HepG2 (cell line): ENCODE results near the gene NFAT5. TPM values are rescaled to one million over a fixed set of nuclear protein-coding genes. Genes with fewer than 3 reads are reported as not detected.

Experiments used
- ATAC-seq: fragments of 200-7000 bp; cut with Tn5 transposase; 3 replicates; pipeline ENCODE4 v1.9.1; 2020; ENCODE audit warnings: mild to moderate bottlenecking, moderate library complexity
- BruUV-seq: library from RNA; stranded (reverse); fragments of 400-500 nt; replicated peaks from 2 replicates; lab custom pipeline; 2021; lab: Mats Ljungman, UMichigan
- CTCF ChIA-PET: fragments of 300-600 bp; formaldehyde crosslinking; extraction: SDS; loops from one replicate; lab custom pipeline; 2021; ENCODE audit warnings: low total read pairs, inconsistent platforms, low intra/inter-chr PET ratio; lab: Yijun Ruan, JAX
- POLR2A ChIA-PET: fragments of 350-600 bp; sonication (Branson Sonifier 250); formaldehyde crosslinking; loops from one replicate; lab custom pipeline; 2020; ENCODE audit warnings: antibody characterized with exemption, inconsistent platforms; lab: Yijun Ruan, JAX
- DNase-seq: peaks from one replicate; pipeline ENCODE4 v3.0.0-alpha.2; 2015; ENCODE audit warnings: low spot score
- FAIRE-seq: peaks from 3 replicates; lab custom pipeline; 2011; peaks lifted over from hg19 to GRCh38; lab: Jason Lieb, UNC
- H2AFZ ChIP-seq: one replicate; pipeline ENCODE4 v1.6.1; 2011; ENCODE audit warnings: low read length, inconsistent platforms
- H3K27ac ChIP-seq: fragments of 300-600 bp; 3 replicates; pipeline ENCODE4 v1.8.0; 2011; ENCODE audit warnings: mixed run types, mild to moderate bottlenecking, mixed read lengths, low read length, inconsistent platforms; ENCODE audit not compliant: insufficient read depth; ENCODE audit errors: extremely low read length
- H3K27me3 ChIP-seq, 2 experiments: fragments of 200-600 bp in 1 of 2; 2 replicates in 1 of 2; 3 replicates in 1 of 2; pipeline versions ENCODE4 v1.6.0 to v1.8.0; 2011; ENCODE audit warnings: low read length in 2 of 2, mild to moderate bottlenecking in 2 of 2, moderate library complexity in 2 of 2, inconsistent platforms in 1 of 2; ENCODE audit not compliant: insufficient read depth in 2 of 2, control insufficient read depth in 1 of 2
- H3K36me3 ChIP-seq, 2 experiments: fragments of 200-600 bp in 1 of 2; replicated peaks in 1 of 2; 2 replicates in 1 of 2; 3 replicates in 1 of 2; pipeline versions ENCODE4 v1.5.1 to v1.8.0; 2011; ENCODE audit warnings: low read length in 2 of 2, inconsistent platforms in 1 of 2; ENCODE audit not compliant: insufficient read depth in 2 of 2, control insufficient read depth in 1 of 2
- H3K4me1 ChIP-seq: 2 replicates; pipeline ENCODE4 v1.5.1; 2012; ENCODE audit warnings: low read length, inconsistent platforms; ENCODE audit not compliant: insufficient read depth
- H3K4me2 ChIP-seq: 2 replicates; pipeline ENCODE4 v1.6.0; 2011; ENCODE audit warnings: low read depth, low read length, inconsistent platforms
- H3K4me3 ChIP-seq, 3 experiments: fragments of 200-600 bp in 1 of 3; sonication (generic), shearing (Covaris generic) in 1 of 3; replicated peaks in 1 of 3; 2 replicates each; pipeline ENCODE4 v1.5.1; 2011 to 2016; ENCODE audit warnings: low read length in 3 of 3, inconsistent platforms in 2 of 3, low read depth in 2 of 3, mild to moderate bottlenecking in 2 of 3, control low read depth in 1 of 3, mixed read lengths in 1 of 3; ENCODE audit not compliant: insufficient read depth in 1 of 3
- H3K79me2 ChIP-seq: one replicate; pipeline ENCODE4 v1.6.1; 2011; ENCODE audit warnings: low read length, inconsistent platforms; ENCODE audit not compliant: insufficient read depth
- H3K9ac ChIP-seq: 2 replicates; pipeline ENCODE4 v1.6.0; 2011; ENCODE audit warnings: mild to moderate bottlenecking, low read depth, low read length, inconsistent platforms; ENCODE audit not compliant: insufficient read depth
- H3K9me3 ChIP-seq: 2 replicates; pipeline ENCODE4 v1.5.1; 2012; ENCODE audit warnings: mild to moderate bottlenecking, low read length
- H4K20me1 ChIP-seq: 2 replicates; pipeline ENCODE4 v1.6.0; 2011; ENCODE audit warnings: inconsistent platforms, mild to moderate bottlenecking, low read length, moderate library complexity; ENCODE audit not compliant: insufficient read depth
- MAFF ChIP-seq: IDR thresholded peaks from 2 replicates; pipeline ENCODE4 v1.6.1; 2011; ENCODE audit warnings: low read depth, low read length, improper control_type of control experiment
- MAFK ChIP-seq, 2 experiments: IDR thresholded peaks in 1 of 2; conservative IDR thresholded peaks in 1 of 2; 2 replicates each; pipeline ENCODE4 v1.6.1; 2011; ENCODE audit warnings: improper control_type of control experiment in 2 of 2, low read length in 2 of 2
- RBM22 ChIP-seq: fragments of 200-400 bp; formaldehyde crosslinking; optimal IDR thresholded peaks from 2 replicates; pipeline ENCODE3; 2017; ENCODE audit warnings: mild to moderate bottlenecking, low read length, moderate library complexity
- ZNF83 ChIP-seq: sonication (generic); formaldehyde crosslinking; IDR thresholded peaks from 2 replicates; pipeline ENCODE4 v1.4.0; 2020; ENCODE audit warnings: missing genetic modification reagents, mild to moderate bottlenecking, borderline replicate concordance
- WGBS: methylation state at CpG from one replicate; pipeline ENCODE4 v1.1.6; 2017; ENCODE audit warnings: low lambda C conversion rate; 5-methylcytosine and 5-hydroxymethylcytosine counted together
- in situ Hi-C: cut with HindIII; loops from 2 replicates; pipeline ENCODE4 v1.10.0; 2017; ENCODE audit warnings: low pct_unique_long_range_greater_than_20kb; ENCODE audit not compliant: extremely low pct_ligation_motif_present
- intact Hi-C: fragments of 100-400 bp; cut with micrococcal nuclease; formaldehyde crosslinking; loops from one replicate; pipeline ENCODE4 v1.10.0; 2022; ENCODE audit not compliant: unreplicated experiment
- polyA plus RNA-seq, 8 experiments: library from polyadenylated mRNA; depleted of rRNA in 3 of 8; stranded (reverse) in 7 of 8; unstranded in 1 of 8; fragments of >200 nt; fragmentation: Illumina TruSeq in 4 of 8; extraction: Trizol in 4 of 8; gene quantifications; 2 replicates each; pipeline versions ENCODE4 v1.2.1 to v1.2.3, GENCODE V29; 2011 to 2016; ENCODE audit warnings: low read depth in 4 of 8, missing spikeins in 1 of 8, mixed read lengths in 1 of 8; ENCODE audit not compliant: insufficient read depth in 1 of 8
- total RNA-seq, 5 experiments: library from RNA; depleted of rRNA; stranded (reverse); fragments of >200 nt; fragmentation: Illumina TruSeq; extraction: Trizol; gene quantifications; 2 replicates each; pipeline ENCODE4 v1.2.3, GENCODE V29; 2016; ENCODE audit warnings: low read depth in 1 of 5
- TF ChIP-seq, protein P1 (sequence below): IDR thresholded peaks from 2 replicates; pipeline ENCODE4 v1.6.1; 2012; ENCODE audit warnings: low read length, improper control_type of control experiment

Gene NFAT5
- total and polyA plus RNA-seq, 2 of the 13 experiments (the other 11 are each of a cell fraction or from before 2014, with no cell fraction given) = 20.5 to 54.3 TPM

DNA sequence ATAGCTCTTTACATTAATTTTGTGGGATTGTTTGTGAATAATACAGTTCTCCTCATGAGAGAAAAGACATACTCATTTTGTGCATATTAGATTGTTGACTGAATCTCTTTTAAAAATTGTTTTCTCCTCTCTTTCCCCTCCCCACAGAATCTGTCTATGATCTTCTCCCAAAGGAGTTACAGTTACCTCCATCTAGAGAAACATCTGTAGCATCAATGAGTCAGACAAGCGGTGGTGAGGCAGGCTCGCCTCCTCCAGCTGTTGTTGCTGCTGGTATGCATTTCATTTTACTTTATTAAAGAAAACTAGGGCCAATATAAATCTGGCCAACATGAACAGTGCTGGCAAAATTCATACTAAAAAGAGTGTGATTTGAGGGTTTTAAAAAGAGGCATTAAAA lies 60.5 kb downstream of the NFAT5 start:
- no peak for ATAC-seq
- Histone ChIP-seq H2AFZ (no peak overlapping the region), H3K79me2 (peaks cover 44% of the 10 kb centered on the region), H3K9ac (no peak overlapping the region), H3K36me3 (peaks cover 14 to 40% of the 10 kb centered on the region in 2 experiments; a peak in 4 of 5 replicates), H3K4me2 (no peak overlapping the region), H3K4me3 (no peak overlapping the region), H3K9me3 (no peaks in the 10 kb centered on the region), H3K27me3 (no peaks in the 10 kb centered on the region), H3K27ac (no peak overlapping the region), H4K20me1 (peaks cover 24% of the 10 kb centered on the region), H3K4me1 (peaks cover 12% of the 10 kb centered on the region)
- TF ChIP-seq ZNF83 (CRISPR knock-in tag) (no peak), RBM22 (peak; percentile 31)
- 95% methylated on average over 2 of the region's 2 CpGs for WGBS
- FAIRE-seq = no peak
- no peak for DNase-seq
- ChIA-PET CTCF (no interaction called here), POLR2A (no interaction called here)
- in situ Hi-C loops = no loop called here
- intact Hi-C loops = no loop called here
- BruUV-seq = no TSS peak

DNA sequence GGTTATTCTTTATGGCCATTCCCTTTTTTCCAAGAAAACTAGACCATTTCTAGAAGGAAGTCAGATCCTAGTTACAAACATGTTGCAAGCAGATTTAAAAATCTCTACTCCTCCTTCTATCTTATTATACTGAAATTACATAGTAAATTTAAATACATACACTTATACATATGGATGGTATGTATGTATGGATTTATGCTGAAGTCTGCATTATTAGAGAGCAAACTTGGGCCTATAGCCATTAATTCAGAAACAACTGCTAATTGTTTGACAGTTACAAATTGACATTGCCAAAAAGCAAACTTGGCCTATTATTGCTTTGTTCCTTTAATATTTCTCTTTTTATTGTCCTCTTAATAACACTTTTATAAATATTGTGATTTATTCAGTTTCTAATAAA lies 67.1 kb downstream of the NFAT5 start:
- no peak for FAIRE-seq
- H3K79me2 ChIP-seq = peaks cover 11% of the 10 kb centered on the region
- BruUV-seq = no TSS peak

More for the DNA sequence above, 67.1 kb downstream of the NFAT5 start:
- in situ Hi-C loops (no loop called here), intact Hi-C loops (no loop called here)
- no peak overlapping the region for H3K4me3 ChIP-seq
- H3K9me3 ChIP-seq = peaks cover 24% of the 10 kb centered on the region
- DNase-seq = no peak
- CTCF ChIA-PET = no interaction called here
- peak; percentile 71 to 81 for TF ChIP-seq MAFK (conservative IDR thresholded peaks at IDR 0.05 in 1 of 2, IDR thresholded peaks at IDR 0.05 in 1 of 2; ENCODE audit: low read length in 2 of 2)
- TF ChIP-seq MAFF = peak; percentile 69
- TF ChIP-seq, protein P1, sequence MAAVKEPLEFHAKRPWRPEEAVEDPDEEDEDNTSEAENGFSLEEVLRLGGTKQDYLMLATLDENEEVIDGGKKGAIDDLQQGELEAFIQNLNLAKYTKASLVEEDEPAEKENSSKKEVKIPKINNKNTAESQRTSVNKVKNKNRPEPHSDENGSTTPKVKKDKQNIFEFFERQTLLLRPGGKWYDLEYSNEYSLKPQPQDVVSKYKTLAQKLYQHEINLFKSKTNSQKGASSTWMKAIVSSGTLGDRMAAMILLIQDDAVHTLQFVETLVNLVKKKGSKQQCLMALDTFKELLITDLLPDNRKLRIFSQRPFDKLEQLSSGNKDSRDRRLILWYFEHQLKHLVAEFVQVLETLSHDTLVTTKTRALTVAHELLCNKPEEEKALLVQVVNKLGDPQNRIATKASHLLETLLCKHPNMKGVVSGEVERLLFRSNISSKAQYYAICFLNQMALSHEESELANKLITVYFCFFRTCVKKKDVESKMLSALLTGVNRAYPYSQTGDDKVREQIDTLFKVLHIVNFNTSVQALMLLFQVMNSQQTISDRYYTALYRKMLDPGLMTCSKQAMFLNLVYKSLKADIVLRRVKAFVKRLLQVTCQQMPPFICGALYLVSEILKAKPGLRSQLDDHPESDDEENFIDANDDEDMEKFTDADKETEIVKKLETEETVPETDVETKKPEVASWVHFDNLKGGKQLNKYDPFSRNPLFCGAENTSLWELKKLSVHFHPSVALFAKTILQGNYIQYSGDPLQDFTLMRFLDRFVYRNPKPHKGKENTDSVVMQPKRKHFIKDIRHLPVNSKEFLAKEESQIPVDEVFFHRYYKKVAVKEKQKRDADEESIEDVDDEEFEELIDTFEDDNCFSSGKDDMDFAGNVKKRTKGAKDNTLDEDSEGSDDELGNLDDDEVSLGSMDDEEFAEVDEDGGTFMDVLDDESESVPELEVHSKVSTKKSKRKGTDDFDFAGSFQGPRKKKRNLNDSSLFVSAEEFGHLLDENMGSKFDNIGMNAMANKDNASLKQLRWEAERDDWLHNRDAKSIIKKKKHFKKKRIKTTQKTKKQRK = no peak
- no peaks in the 10 kb centered on the region for H3K4me1 ChIP-seq
- H3K27me3 ChIP-seq = no peaks in the 10 kb centered on the region
- H3K4me2 ChIP-seq = no peak overlapping the region
- no peak overlapping the region for H3K9ac ChIP-seq
- H3K27ac ChIP-seq = no peak overlapping the region
- peaks cover 28 to 59% of the 10 kb centered on the region in 2 experiments for H3K36me3 ChIP-seq
- H2AFZ ChIP-seq = no peak overlapping the region
- H4K20me1 ChIP-seq = peaks cover 3% of the 10 kb centered on the region; the same call in 1 of the 2 replicates
- ATAC-seq = no peak
- POLR2A ChIA-PET = no interaction called here
